Epithelial cell of esophagus (primary cell): Measurements from ENCODE around the gene GAS5.

ENCODE experiments used
- DNase-seq: peaks from one replicate; pipeline ENCODE4 v3.0.0; 2010; ENCODE audit warnings: low read depth
- H3K4me3 ChIP-seq: 2 replicates; pipeline ENCODE4 v1.5.1; 2011; ENCODE audit warnings: mild to moderate bottlenecking, low read length, control low read depth
- CTCF ChIP-seq: IDR thresholded peaks from 2 replicates; pipeline ENCODE4 v1.5.1; 2011; ENCODE audit warnings: low read depth, mild to moderate bottlenecking, low read length, control low read depth, inconsistent platforms; ENCODE audit not compliant: insufficient read depth; ENCODE audit errors: missing control alignments

Gene GAS5

DNA sequence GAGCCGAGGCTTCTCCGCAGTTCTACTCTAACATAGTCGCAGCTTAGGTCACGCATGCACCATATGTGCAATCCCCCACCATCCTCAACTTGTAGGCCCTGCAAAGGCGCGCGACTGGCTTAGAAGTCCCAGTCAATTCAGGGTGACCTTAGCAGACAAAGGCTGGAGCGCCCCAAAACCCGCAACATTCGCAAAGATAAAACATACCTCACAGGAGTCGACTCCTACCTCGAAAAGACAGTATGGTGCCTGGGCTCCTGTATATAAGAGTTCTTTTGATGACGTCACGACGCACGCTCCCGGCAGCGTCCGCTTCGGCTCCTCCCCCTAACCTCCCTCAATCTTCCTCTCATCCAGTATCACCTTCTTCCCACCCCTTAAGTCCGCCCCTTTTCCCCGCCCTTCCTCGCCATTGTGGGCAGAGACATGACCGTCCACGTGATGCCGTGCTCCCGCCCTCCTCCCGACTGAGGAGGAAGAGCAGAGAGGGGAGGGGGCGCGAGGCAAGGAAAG, at the start of gene GAS5:
Gene GAS5, minus strand, starts transcription at position 237 of the 513 bp plus-strand sequence.
- peak within 1 kb of the TSS; percentile 99 for H3K4me3 ChIP-seq
- DNase-seq = peak; percentile 100
- no peak for TF ChIP-seq CTCF

DNA sequence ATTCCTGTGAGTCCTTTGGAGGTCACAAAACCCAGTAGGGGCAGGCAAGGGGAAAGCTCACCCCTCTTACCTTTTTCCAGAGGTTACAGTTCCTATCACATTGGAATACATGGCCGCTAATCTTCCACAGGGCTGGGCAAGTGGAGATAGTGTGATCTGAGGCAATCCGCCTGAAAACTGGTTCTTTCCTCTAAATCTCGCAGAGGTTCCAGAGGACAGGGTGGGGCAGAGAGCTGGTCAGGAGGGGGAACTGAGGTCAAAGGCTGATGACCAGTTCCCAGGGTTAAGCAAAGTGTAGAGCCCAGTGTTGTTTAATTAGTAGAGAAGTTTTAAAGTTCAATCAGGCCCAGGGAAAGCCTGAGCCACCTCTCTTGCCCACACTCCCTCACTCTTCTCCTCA, 49.4 kb upstream of the GAS5 start, which contains the start of gene SERPINC1:
Gene SERPINC1, minus strand, starts transcription at position 179 of the 400 bp plus-strand sequence. Its CDS starts 68 bp downstream, at position 111.
- TF ChIP-seq CTCF = no peak
- no peak for DNase-seq
- no peak within 1 kb of the TSS for H3K4me3 ChIP-seq

GRCh38 chr1:173916667-173917066, 48.9 kb upstream of the GAS5 start:
- no peak for TF ChIP-seq CTCF
- H3K4me3 ChIP-seq = no peak overlapping the region
- DNase-seq = no peak

- no peak overlapping the region for H3K4me3 ChIP-seq
- TF ChIP-seq CTCF = no peak
- no peak for DNase-seq
These were observed 47.8 kb upstream of the GAS5 start for GRCh38 chr1:173915596-173915995.

DNA sequence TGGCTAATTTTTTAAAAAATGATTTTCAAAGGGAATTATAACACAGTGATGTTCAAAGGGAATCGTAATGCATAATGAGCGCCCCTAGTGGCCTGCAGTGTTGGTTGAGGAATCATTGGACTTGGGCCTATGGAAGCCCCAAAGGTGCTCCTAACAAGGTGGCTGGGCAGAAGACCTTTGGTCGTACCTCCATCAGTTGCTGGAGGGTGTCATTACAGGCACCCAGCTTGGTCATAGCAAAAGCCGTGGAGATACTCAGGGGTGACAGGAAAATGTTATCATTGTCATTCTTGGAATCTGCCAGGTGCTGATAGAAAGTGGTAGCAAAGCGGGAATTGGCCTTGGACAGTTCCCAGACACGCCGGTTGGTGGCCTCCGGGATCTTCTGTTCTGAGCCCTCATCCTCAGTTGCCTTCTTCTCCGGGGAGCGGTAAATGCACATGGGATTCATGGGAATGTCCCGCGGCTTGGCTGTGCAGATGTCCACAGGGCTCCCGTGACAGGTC, 46.6 kb upstream of the GAS5 start:
- DNase-seq = peak; percentile 54
- TF ChIP-seq CTCF = peak; percentile 63
- H3K4me3 ChIP-seq = no peak overlapping the region

GRCh38 chr1:173913111-173913510, 45.3 kb upstream of the GAS5 start:
- DNase-seq = no peak
- TF ChIP-seq CTCF = no peak
- no peak overlapping the region for H3K4me3 ChIP-seq
